H9 (cell line): ENCODE results near the gene TARBP2. TPM values are rescaled to one million over a fixed set of nuclear protein-coding genes. Genes with fewer than 3 reads are reported as not detected.

Experiments
- DNase-seq: peaks from one replicate; pipeline ENCODE4 v3.0.0-alpha.2; 2017
- H2AFZ ChIP-seq: one replicate; pipeline ENCODE4 v1.6.1; 2013; ENCODE audit warnings: mild to moderate bottlenecking, low read length, control low read depth, moderate library complexity
- H2AK5ac ChIP-seq: 2 replicates; pipeline ENCODE4 v1.6.1; 2013; ENCODE audit warnings: low read length, control low read depth, mixed read lengths; ENCODE audit not compliant: insufficient read length
- H2BK120ac ChIP-seq: one replicate; pipeline ENCODE4 v1.6.1; 2013; ENCODE audit warnings: low read depth, mild to moderate bottlenecking, low read length, control low read depth, inconsistent platforms; ENCODE audit not compliant: poor library complexity, severe bottlenecking
- H2BK12ac ChIP-seq: 2 replicates; pipeline ENCODE4 v1.6.1; 2013; ENCODE audit warnings: low read length, control low read depth, mixed read lengths, low read depth; ENCODE audit not compliant: insufficient read length
- H2BK15ac ChIP-seq: 2 replicates; pipeline ENCODE4 v1.6.1; 2013; ENCODE audit warnings: low read depth, low read length, control low read depth
- H2BK20ac ChIP-seq: one replicate; pipeline ENCODE4 v1.6.1; 2013; ENCODE audit warnings: low read depth, mild to moderate bottlenecking, low read length, control low read depth, inconsistent platforms; ENCODE audit not compliant: poor library complexity, severe bottlenecking
- H2BK5ac ChIP-seq: 2 replicates; pipeline ENCODE4 v1.6.1; 2013; ENCODE audit warnings: low read length, control low read depth, mixed read lengths; ENCODE audit not compliant: insufficient read length
- H3K14ac ChIP-seq: 2 replicates; pipeline ENCODE4 v1.6.1; 2013; ENCODE audit warnings: low read length, control low read depth; ENCODE audit not compliant: insufficient read depth
- H3K18ac ChIP-seq: 2 replicates; pipeline ENCODE4 v1.6.1; 2013; ENCODE audit warnings: low read depth, mild to moderate bottlenecking, mixed read lengths, low read length, control low read depth; ENCODE audit not compliant: insufficient read length
- H3K23ac ChIP-seq: 2 replicates; pipeline ENCODE4 v1.6.1; 2013; ENCODE audit warnings: low read length, control low read depth, mixed read lengths, low read depth; ENCODE audit not compliant: insufficient read length
- H3K23me2 ChIP-seq: 2 replicates; pipeline ENCODE4 v1.6.1; 2013; ENCODE audit warnings: low read depth, mild to moderate bottlenecking, mixed read lengths, low read length, control low read depth; ENCODE audit not compliant: insufficient read length, poor library complexity, severe bottlenecking
- H3K27ac ChIP-seq: 2 replicates; pipeline ENCODE4 v1.5.1; 2013; ENCODE audit warnings: low read length, control low read depth, mixed read lengths, low read depth; ENCODE audit not compliant: insufficient read length
- H3K27me3 ChIP-seq: 2 replicates; pipeline ENCODE4 v1.6.1; 2013; ENCODE audit warnings: low read length, control low read depth, inconsistent platforms; ENCODE audit not compliant: insufficient read depth
- H3K4ac ChIP-seq: 2 replicates; pipeline ENCODE4 v1.6.1; 2013; ENCODE audit warnings: low read depth, mild to moderate bottlenecking, control low read depth, inconsistent platforms, low read length, moderate library complexity
- H3K4me1 ChIP-seq: 2 replicates; pipeline ENCODE4 v1.6.1; 2013; ENCODE audit warnings: low read length, control low read depth, inconsistent platforms; ENCODE audit not compliant: insufficient read depth
- H3K4me2 ChIP-seq: 2 replicates; pipeline ENCODE4 v1.6.1; 2013; ENCODE audit warnings: low read length, control low read depth, mixed read lengths; ENCODE audit not compliant: insufficient read length, insufficient read depth
- H3K56ac ChIP-seq: 2 replicates; pipeline ENCODE4 v1.6.1; 2013; ENCODE audit warnings: low read depth, mild to moderate bottlenecking, mixed read lengths, low read length, control low read depth; ENCODE audit not compliant: insufficient read length
- H3K79me1 ChIP-seq: 2 replicates; pipeline ENCODE4 v1.6.1; 2013; ENCODE audit warnings: low read depth, mild to moderate bottlenecking, moderate library complexity, low read length, control low read depth, inconsistent platforms; ENCODE audit not compliant: insufficient read depth, poor library complexity, severe bottlenecking
- H3K79me2 ChIP-seq: 2 replicates; pipeline ENCODE4 v1.6.1; 2013; ENCODE audit warnings: low read length, control low read depth, inconsistent platforms; ENCODE audit not compliant: insufficient read depth
- H3K9ac ChIP-seq: 2 replicates; pipeline ENCODE4 v1.6.1; 2013; ENCODE audit warnings: low read length, control low read depth, mixed read lengths; ENCODE audit not compliant: insufficient read length; ENCODE audit errors: extremely low read depth
- H3K9me3 ChIP-seq: one replicate; pipeline ENCODE4 v1.6.1; 2013; ENCODE audit warnings: low read depth, low read length, inconsistent platforms; ENCODE audit not compliant: control insufficient read depth
- H3T11ph ChIP-seq: one replicate; pipeline ENCODE4 v1.6.1; 2013; ENCODE audit warnings: mild to moderate bottlenecking, low read length, control low read depth, inconsistent platforms
- H4K20me1 ChIP-seq: one replicate; pipeline ENCODE4 v1.6.1; 2013; ENCODE audit not compliant: control insufficient read depth, insufficient read length, insufficient read depth
- H4K5ac ChIP-seq: 2 replicates; pipeline ENCODE4 v1.6.1; 2013; ENCODE audit warnings: low read depth, mild to moderate bottlenecking, mixed read lengths, low read length, control low read depth; ENCODE audit not compliant: insufficient read length
- H4K8ac ChIP-seq: replicated peaks from 2 replicates; pipeline ENCODE4 v1.6.1; 2013; ENCODE audit warnings: low read length, control low read depth, mixed read lengths, low read depth; ENCODE audit not compliant: insufficient read length
- H4K91ac ChIP-seq: 2 replicates; pipeline ENCODE4 v1.6.1; 2013; ENCODE audit warnings: low read depth, mild to moderate bottlenecking, moderate library complexity, mixed read lengths, low read length, control low read depth; ENCODE audit not compliant: insufficient read length
- H3K27ac Mint-ChIP-seq, 3 experiments: 2 replicates in 2 of 3; 3 replicates in 1 of 3; pipeline ENCODE4 v1.8.0; 2020 to 2021; ENCODE audit warnings: mixed read lengths in 3 of 3, mild to moderate bottlenecking in 1 of 3, moderate library complexity in 1 of 3
- H3K27me3 Mint-ChIP-seq: 2 replicates; pipeline ENCODE4 v1.8.0; 2021; ENCODE audit warnings: low read depth, mild to moderate bottlenecking, moderate library complexity, mixed read lengths
- H3K36me3 Mint-ChIP-seq, 3 experiments: 2 replicates in 2 of 3; 3 replicates in 1 of 3; pipeline ENCODE4 v1.8.0; 2020 to 2021; ENCODE audit warnings: low read depth in 3 of 3, mixed read lengths in 3 of 3; ENCODE audit not compliant: insufficient read depth in 1 of 3
- H3K4me1 Mint-ChIP-seq, 2 experiments: 2 replicates each; pipeline ENCODE4 v1.8.0; 2020; ENCODE audit warnings: mixed read lengths in 2 of 2
- H3K4me3 Mint-ChIP-seq, 2 experiments: 2 replicates in 1 of 2; 3 replicates in 1 of 2; pipeline ENCODE4 v1.8.0; 2020 to 2021; ENCODE audit warnings: mild to moderate bottlenecking in 2 of 2, mixed read lengths in 2 of 2, moderate library complexity in 1 of 2
- H3K9me3 Mint-ChIP-seq, 2 experiments: 2 replicates in 1 of 2; 3 replicates in 1 of 2; pipeline ENCODE4 v1.8.0; 2020; ENCODE audit warnings: mild to moderate bottlenecking in 2 of 2, mixed read lengths in 2 of 2, moderate library complexity in 1 of 2
- CTCF ChIP-seq: fragments of 200-600 bp; sonication (generic); conservative IDR thresholded peaks from 3 replicates; pipeline ENCODE4 v1.8.0; 2021; ENCODE audit warnings: antibody characterized with exemption, mild to moderate bottlenecking
- WGBS: extraction: QIAGEN DNeasy Blood & Tissue Kit; methylation state at CpG from one replicate; pipeline ENCODE4 v1.1.7; 2013; ENCODE audit warnings: missing lambda C conversion rate, low lambda C conversion rate, mixed read lengths; ENCODE audit not compliant: insufficient read length; ENCODE audit errors: extremely low coverage; 5-methylcytosine and 5-hydroxymethylcytosine counted together
- total RNA-seq: library from RNA; stranded (reverse); gene quantifications from 2 replicates; pipeline ENCODE4 v1.2.1, GENCODE V29; 2021

TARBP2 gene
- total RNA-seq, 1 experiment from 2014 or later, result 79.2 TPM

DNA sequence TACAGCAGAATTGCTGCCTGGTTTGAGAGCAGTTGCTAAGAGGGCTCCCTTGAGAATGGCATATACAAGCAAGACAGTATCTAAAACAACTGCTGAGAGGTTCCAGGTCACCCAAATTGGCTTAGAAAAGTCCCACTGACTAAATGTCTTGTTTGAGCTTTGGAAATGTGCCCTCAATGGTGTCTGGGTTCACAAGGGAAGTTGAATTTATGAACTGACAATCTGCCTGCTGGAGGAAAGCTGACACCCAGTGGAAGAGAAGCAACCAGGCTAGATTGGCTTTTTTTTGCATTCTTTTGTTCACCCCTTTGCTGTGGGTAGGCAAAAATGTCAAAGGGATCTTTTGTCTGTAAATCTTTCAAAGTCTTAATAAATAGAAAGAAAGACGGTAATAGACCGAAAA lies 50.8 kb downstream of the TARBP2 start:
- H3K4me2 ChIP-seq, result no peak overlapping the region
- H3K4me1 ChIP-seq, result no peaks in the 10 kb centered on the region
- H3K27ac Mint-ChIP-seq, result no peak overlapping the region; a peak in 1 of 7 replicates
- no peaks in the 10 kb centered on the region; the same call in 1 of the 2 replicates for H3K27me3 Mint-ChIP-seq
- no peak overlapping the region for H3K9ac ChIP-seq
- no peaks in the 10 kb centered on the region; a peak in 1 of 5 replicates for H3K9me3 Mint-ChIP-seq
- no peak overlapping the region for H3K27ac ChIP-seq
- no peak overlapping the region for H4K91ac ChIP-seq
- no peaks in the 10 kb centered on the region for H3K9me3 ChIP-seq
- no peak overlapping the region for H2AFZ ChIP-seq
- no peak overlapping the region for H2BK5ac ChIP-seq
- H3K4me1 Mint-ChIP-seq, result peaks cover 0 to 9% of the 10 kb centered on the region in 2 experiments; a peak in 1 of 4 replicates
- no peak overlapping the region for H3K4me3 Mint-ChIP-seq
- H3K23me2 ChIP-seq, result no peaks in the 10 kb centered on the region
- H3K79me2 ChIP-seq, result no peaks in the 10 kb centered on the region
- H3K18ac ChIP-seq, result no peak overlapping the region
- no peak overlapping the region for H3K23ac ChIP-seq
- no peaks in the 10 kb centered on the region for H3K79me1 ChIP-seq
- no peak overlapping the region for H2AK5ac ChIP-seq
- H3K56ac ChIP-seq, result no peak overlapping the region
- no peaks in the 10 kb centered on the region; a peak in 4 of 7 replicates for H3K36me3 Mint-ChIP-seq
- TF ChIP-seq CTCF, result no peak
- no peak overlapping the region for H3K14ac ChIP-seq
- no peak overlapping the region for H4K8ac ChIP-seq
- no peak overlapping the region for H3K4ac ChIP-seq
- H2BK12ac ChIP-seq, result no peak overlapping the region
- WGBS, result no CpG with 5 or more reads among the region's 2 CpGs
- no peaks in the 10 kb centered on the region for H4K20me1 ChIP-seq
- H2BK20ac ChIP-seq, result no peak overlapping the region
- H2BK120ac ChIP-seq, result no peak overlapping the region
- H3T11ph ChIP-seq, result no peak overlapping the region
- H3K27me3 ChIP-seq, result no peaks in the 10 kb centered on the region
- no peak overlapping the region for H2BK15ac ChIP-seq
- no peak overlapping the region for H4K5ac ChIP-seq
- DNase-seq, result no peak
